Measurements from ENCODE around the gene ZNF646.

GRCh38 chr16:31082368-31083045, 8.3 kb downstream of the ZNF646 start:
- TF ChIP-seq CTCF (IDR thresholded peaks at IDR 0.05) = no peak
- TF ChIP-seq POLR2AphosphoS5 (IDR thresholded peaks at IDR 0.05) = no peak
- no peak for TF ChIP-seq POLR2A (IDR thresholded peaks at IDR 0.05)

Measured in gastroesophageal sphincter (tissue), 3 donors.